IPS-20b (cell line): Measurements from ENCODE around the gene SEC61A2.

Source experiments
- H3K27ac ChIP-seq: one replicate; pipeline ENCODE4 v1.5.1; 2013; ENCODE audit warnings: low read length
- H3K27me3 ChIP-seq: 2 replicates; pipeline ENCODE4 v1.6.1; 2013; ENCODE audit warnings: mild to moderate bottlenecking, low read length, inconsistent platforms; ENCODE audit not compliant: insufficient read depth
- H3K36me3 ChIP-seq: 2 replicates; pipeline ENCODE4 v1.6.1; 2013; ENCODE audit warnings: low read depth, mild to moderate bottlenecking, inconsistent platforms, low read length, moderate library complexity; ENCODE audit not compliant: insufficient read depth
- H3K4me1 ChIP-seq: 2 replicates; pipeline ENCODE4 v1.6.1; 2013; ENCODE audit warnings: mild to moderate bottlenecking, control low read depth, inconsistent platforms, low read length, moderate library complexity; ENCODE audit not compliant: insufficient read depth
- H3K4me3 ChIP-seq: 2 replicates; pipeline ENCODE4 v1.5.1; 2013; ENCODE audit warnings: mild to moderate bottlenecking, low read length, inconsistent platforms
- H3K9ac ChIP-seq: 2 replicates; pipeline ENCODE4 v1.6.1; 2013; ENCODE audit warnings: low read depth, mild to moderate bottlenecking, inconsistent platforms, low read length, moderate library complexity
- H3K9me3 ChIP-seq: 2 replicates; pipeline ENCODE4 v1.6.1; 2013; ENCODE audit warnings: mild to moderate bottlenecking, low read depth, low read length, inconsistent platforms; ENCODE audit not compliant: insufficient read depth

Gene SEC61A2

GRCh38 chr10:12188656-12189055 lies 59.2 kb downstream of the SEC61A2 start:
- H3K36me3 ChIP-seq, result peaks cover 50% of the 10 kb centered on the region

DNA sequence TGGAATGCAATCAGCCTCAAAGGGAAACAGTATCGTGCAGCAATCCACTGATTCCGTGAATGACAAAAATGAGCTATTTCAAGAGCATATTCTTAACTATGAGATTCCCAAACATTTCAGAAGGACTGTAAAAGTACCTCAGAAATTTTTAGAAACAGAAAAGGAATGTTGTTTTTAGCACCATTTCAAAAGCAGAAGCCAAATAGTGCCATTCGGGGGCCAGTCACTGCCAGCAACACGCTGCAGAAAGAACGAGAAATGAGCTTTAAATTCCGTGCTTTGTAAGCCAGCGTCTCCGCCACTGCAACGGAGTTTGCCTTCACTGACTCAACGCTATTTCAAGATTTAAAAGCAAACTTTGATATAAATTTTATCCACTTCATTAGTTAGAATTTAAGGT lies 59.9 kb downstream of the SEC61A2 start:
- Histone ChIP-seq H3K9me3 (no peaks in the 10 kb centered on the region), H3K27ac (no peak overlapping the region), H3K36me3 (peaks cover 48% of the 10 kb centered on the region), H3K4me1 (peaks cover 3% of the 10 kb centered on the region; the same call in 1 of the 2 replicates), H3K9ac (no peak overlapping the region), H3K27me3 (no peaks in the 10 kb centered on the region), H3K4me3 (no peak overlapping the region)

More at GRCh38 chr10:12188656-12189055, 59.2 kb downstream of the SEC61A2 start:
- Histone ChIP-seq H3K27me3 (no peaks in the 10 kb centered on the region), H3K4me1 (no peaks in the 10 kb centered on the region), H3K9me3 (no peaks in the 10 kb centered on the region), H3K4me3 (no peak overlapping the region), H3K27ac (no peak overlapping the region), H3K9ac (no peak overlapping the region; the same call in 1 of the 2 replicates)

- no peaks in the 10 kb centered on the region for H3K27me3 ChIP-seq
- no peak overlapping the region for H3K4me3 ChIP-seq
- no peak overlapping the region for H3K9ac ChIP-seq
- peaks cover 4% of the 10 kb centered on the region; the same call in 1 of the 2 replicates for H3K4me1 ChIP-seq
- H3K9me3 ChIP-seq, result no peaks in the 10 kb centered on the region
- H3K27ac ChIP-seq, result no peak overlapping the region
- H3K36me3 ChIP-seq, result peaks cover 29% of the 10 kb centered on the region
These were observed 62.2 kb downstream of the SEC61A2 start for GRCh38 chr10:12191715-12192114.

DNA sequence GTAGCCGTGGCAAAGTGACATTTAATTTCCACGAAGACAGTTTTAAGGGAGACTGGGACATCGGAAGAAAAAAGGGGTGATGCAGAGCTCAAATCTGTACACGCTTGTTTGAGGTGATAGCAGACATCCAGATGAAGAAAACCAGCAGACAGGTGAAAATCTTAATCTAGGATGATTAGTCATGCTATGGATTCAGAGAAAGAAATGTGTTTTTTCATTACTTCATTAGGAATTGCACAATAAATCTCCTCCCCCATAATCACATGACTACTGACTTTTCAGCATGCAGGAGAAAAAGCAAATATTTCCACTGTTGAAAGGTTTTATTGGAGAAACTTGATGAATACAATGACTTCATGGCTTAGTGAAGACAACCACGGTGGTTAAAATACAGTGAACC lies 63.7 kb downstream of the SEC61A2 start:
- Histone ChIP-seq H3K9ac (no peak overlapping the region), H3K9me3 (no peaks in the 10 kb centered on the region), H3K27ac (no peak overlapping the region), H3K36me3 (peaks cover 22% of the 10 kb centered on the region; the same call in 1 of the 2 replicates), H3K4me3 (no peak overlapping the region), H3K4me1 (peaks cover 4% of the 10 kb centered on the region; the same call in 1 of the 2 replicates), H3K27me3 (no peaks in the 10 kb centered on the region)

DNA sequence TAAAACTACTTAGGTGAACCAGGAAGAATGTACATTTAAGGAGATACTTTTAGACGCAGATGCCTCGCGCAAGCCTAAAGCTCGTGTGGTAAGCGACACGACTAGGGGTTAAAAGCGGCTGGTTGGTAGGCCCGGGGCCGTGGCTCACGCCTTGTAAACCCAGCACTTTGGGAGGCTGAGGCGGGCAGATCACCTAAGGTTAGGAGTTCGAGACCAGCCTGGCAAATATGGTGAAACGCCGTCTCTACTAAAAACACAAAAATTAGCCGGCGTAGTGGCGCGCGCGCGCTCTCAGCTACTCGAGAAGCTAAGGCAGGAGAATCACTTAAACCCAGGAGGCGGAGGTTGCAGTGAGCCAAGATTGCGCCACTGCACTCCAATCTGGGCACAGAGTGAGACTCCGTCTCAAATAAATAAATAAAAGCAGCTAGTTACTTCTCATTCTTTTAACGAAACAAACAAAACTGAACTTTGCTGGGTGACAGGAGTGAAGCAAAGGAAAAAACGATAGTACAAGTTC lies 65.3 kb downstream of the SEC61A2 start:
- H3K36me3 ChIP-seq, result peaks cover 38% of the 10 kb centered on the region
- H3K4me1 ChIP-seq, result peaks cover 4% of the 10 kb centered on the region; the same call in 1 of the 2 replicates
- no peaks in the 10 kb centered on the region for H3K27me3 ChIP-seq
- peak overlapping the region; percentile 97 for H3K9ac ChIP-seq
- peak overlapping the region; percentile 98 for H3K4me3 ChIP-seq
- peak overlapping the region; percentile 50 for H3K27ac ChIP-seq
- H3K9me3 ChIP-seq, result no peaks in the 10 kb centered on the region

DNA sequence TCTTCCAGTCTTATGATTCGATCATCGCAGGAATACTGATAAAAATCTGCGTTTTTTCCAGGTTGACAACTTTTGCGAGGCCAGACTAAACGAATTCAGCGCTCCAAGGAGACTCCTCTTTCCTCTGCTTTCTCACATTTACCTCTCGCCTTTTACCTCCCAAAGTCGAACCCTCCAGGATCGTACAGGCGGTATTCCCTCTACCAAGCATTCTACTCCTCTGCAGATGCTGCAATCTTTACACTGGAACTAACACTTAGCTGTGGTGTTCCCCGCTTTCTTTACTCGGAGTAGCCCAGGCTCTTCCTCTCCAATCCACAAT lies 65.8 kb downstream of the SEC61A2 start:
- Histone ChIP-seq H3K4me3 (peak overlapping the region; percentile 98), H3K9ac (peak overlapping the region; percentile 97), H3K27ac (peak overlapping the region; percentile 50), H3K9me3 (no peaks in the 10 kb centered on the region), H3K36me3 (peaks cover 39% of the 10 kb centered on the region), H3K27me3 (no peaks in the 10 kb centered on the region), H3K4me1 (peaks cover 4% of the 10 kb centered on the region; the same call in 1 of the 2 replicates)

DNA sequence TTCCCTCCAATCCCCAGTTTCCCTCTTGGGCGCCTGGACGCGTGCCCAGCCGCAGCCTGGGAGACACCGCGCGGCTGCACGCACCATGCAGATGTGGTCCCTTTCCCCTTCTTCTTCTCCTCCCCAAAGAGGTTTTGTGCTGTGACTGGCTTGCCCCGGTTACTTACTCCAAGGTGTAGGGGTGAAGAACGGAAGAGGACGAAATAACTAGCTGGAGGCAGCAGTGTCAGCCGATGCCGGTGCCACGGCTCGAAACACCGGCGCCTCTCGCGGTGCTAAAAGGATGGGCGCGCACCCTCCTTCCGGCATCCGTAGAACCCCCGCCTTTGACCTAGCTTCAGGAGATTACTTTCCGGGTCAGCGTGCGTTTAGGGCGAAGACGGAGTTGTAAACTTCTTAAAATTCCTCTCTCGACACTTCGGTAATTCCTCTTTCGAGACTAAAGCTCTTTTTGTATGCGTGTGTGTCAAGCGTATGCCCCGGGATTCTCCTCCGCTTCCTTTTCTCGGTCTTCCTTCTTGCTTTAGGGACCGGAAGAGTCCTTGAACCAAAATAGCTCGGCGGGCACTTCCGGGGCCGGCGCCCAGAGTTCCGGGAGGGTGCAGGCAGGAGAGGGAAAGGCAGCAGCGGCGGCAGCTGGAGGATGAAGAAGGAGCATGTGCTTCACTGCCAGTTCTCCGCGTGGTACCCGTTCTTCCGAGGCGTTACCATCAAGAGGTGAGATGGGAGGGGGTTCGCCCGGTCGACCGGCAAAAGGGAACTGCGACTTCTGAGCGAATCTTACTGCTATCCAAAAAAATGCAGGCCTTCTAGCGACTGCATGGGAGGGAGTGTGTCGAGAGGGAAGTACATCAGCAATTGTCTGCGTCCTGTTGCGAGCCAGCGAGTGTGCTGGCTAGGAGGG lies 66.4 kb downstream of the SEC61A2 start, which contains the start of the genes CDC123 and NUDT5:
TSS of gene CDC123 (plus strand) at position 586 of the 904 bp plus-strand sequence. CDS start at position 644, 58 bp downstream.
TSS of gene NUDT5 (minus strand) at position 289 of the 904 bp plus-strand sequence. CDS start 9,600 bp downstream, outside the sequence.
- no peaks in the 10 kb centered on the region for H3K27me3 ChIP-seq
- peaks cover 41% of the 10 kb centered on the region for H3K36me3 ChIP-seq

GRCh38 chr10:12196531-12197211 lies 67.2 kb downstream of the SEC61A2 start:
- Histone ChIP-seq H3K4me3 (peak overlapping the region; percentile 98), H3K27ac (peak overlapping the region; percentile 7), H3K27me3 (no peaks in the 10 kb centered on the region), H3K9ac (peak overlapping the region; percentile 97), H3K36me3 (peaks cover 45% of the 10 kb centered on the region), H3K9me3 (no peaks in the 10 kb centered on the region), H3K4me1 (peaks cover 4% of the 10 kb centered on the region; the same call in 1 of the 2 replicates)

More for the DNA sequence above, 66.4 kb downstream of the SEC61A2 start, which contains the start of the genes CDC123 and NUDT5:
- Histone ChIP-seq H3K27ac (peak within 1 kb of the TSS; percentile 50), H3K9me3 (no peaks in the 10 kb centered on the region), H3K4me1 (peaks cover 4% of the 10 kb centered on the region; the same call in 1 of the 2 replicates), H3K9ac (peak within 1 kb of the TSS; percentile 97), H3K4me3 (peak within 1 kb of the TSS; percentile 98)

DNA sequence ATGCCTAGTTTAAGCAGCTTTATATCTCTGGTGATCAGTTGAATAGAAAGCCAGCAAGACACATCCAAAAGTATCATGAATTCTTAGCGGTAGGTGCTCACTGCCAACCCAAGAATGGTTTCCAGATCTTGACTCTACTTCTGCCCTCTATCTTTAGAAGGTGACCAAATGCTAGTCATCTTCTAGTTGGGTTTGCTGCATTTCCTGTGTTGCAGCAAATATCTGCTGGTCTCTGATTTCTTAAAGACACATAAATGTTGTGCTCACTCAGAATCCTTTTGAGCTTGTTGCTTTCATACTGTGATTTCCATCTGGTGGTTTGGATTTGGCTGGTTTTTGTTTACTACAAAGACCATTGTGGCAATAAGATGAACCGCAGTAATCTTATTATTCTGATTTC lies 68.7 kb downstream of the SEC61A2 start:
- Histone ChIP-seq H3K4me1 (peaks cover 4% of the 10 kb centered on the region; the same call in 1 of the 2 replicates), H3K36me3 (peaks cover 48% of the 10 kb centered on the region), H3K27ac (no peak overlapping the region)

GRCh38 chr10:12200850-12201249 lies 71.4 kb downstream of the SEC61A2 start:
- no peak overlapping the region for H3K9ac ChIP-seq
- no peaks in the 10 kb centered on the region for H3K27me3 ChIP-seq
- no peak overlapping the region for H3K27ac ChIP-seq
- H3K36me3 ChIP-seq, result peaks cover 67% of the 10 kb centered on the region
- no peaks in the 10 kb centered on the region for H3K4me1 ChIP-seq
- H3K9me3 ChIP-seq, result no peaks in the 10 kb centered on the region
- H3K4me3 ChIP-seq, result no peak overlapping the region

More for the DNA sequence above, 68.7 kb downstream of the SEC61A2 start:
- peak overlapping the region; percentile 37; the same call in 1 of the 2 replicates for H3K4me3 ChIP-seq
- no peaks in the 10 kb centered on the region for H3K9me3 ChIP-seq
- H3K9ac ChIP-seq, result no peak overlapping the region
- H3K27me3 ChIP-seq, result no peaks in the 10 kb centered on the region

GRCh38 chr10:12201543-12201942 lies 72.1 kb downstream of the SEC61A2 start:
- no peak overlapping the region for H3K4me3 ChIP-seq
- H3K27me3 ChIP-seq, result no peaks in the 10 kb centered on the region
- no peaks in the 10 kb centered on the region for H3K9me3 ChIP-seq
- H3K36me3 ChIP-seq, result peaks cover 73% of the 10 kb centered on the region
- H3K27ac ChIP-seq, result no peak overlapping the region
- no peaks in the 10 kb centered on the region for H3K4me1 ChIP-seq
- no peak overlapping the region for H3K9ac ChIP-seq
